ENCODE data around the gene SMAD7. TPM values are rescaled to one million over a fixed set of nuclear protein-coding genes. Genes with fewer than 3 reads are reported as not detected.

SMAD7 gene
- total RNA-seq, 1 donor from 2014 or later = 53.6 TPM

DNA sequence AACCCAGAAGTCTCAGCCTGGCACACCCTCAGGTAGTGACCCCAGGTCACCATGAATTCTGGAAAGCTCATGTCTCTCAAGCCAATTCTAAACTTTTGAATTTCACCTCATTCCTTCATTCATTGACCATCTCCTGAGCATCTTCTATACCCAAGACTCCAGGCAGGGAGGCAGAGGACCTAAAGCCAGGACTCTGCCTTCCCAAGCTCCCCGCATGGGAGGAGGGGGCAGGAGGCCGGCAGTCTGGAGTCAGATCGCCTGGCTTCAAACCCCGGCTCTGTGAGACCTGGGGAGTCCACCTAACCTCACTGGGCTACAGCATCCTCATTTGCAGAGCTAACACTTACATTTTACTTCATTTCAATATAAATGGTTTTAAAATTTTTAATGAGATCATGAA is 59.0 kb downstream of the SMAD7 start:
- TF ChIP-seq, protein P1, sequence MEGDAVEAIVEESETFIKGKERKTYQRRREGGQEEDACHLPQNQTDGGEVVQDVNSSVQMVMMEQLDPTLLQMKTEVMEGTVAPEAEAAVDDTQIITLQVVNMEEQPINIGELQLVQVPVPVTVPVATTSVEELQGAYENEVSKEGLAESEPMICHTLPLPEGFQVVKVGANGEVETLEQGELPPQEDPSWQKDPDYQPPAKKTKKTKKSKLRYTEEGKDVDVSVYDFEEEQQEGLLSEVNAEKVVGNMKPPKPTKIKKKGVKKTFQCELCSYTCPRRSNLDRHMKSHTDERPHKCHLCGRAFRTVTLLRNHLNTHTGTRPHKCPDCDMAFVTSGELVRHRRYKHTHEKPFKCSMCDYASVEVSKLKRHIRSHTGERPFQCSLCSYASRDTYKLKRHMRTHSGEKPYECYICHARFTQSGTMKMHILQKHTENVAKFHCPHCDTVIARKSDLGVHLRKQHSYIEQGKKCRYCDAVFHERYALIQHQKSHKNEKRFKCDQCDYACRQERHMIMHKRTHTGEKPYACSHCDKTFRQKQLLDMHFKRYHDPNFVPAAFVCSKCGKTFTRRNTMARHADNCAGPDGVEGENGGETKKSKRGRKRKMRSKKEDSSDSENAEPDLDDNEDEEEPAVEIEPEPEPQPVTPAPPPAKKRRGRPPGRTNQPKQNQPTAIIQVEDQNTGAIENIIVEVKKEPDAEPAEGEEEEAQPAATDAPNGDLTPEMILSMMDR (IDR thresholded peaks at IDR 0.05) = no peak
- H3K36me3 Mint-ChIP-seq (ENCODE audit: unreplicated experiment) = no peaks in the 10 kb centered on the region
- H3K4me1 Mint-ChIP-seq (ENCODE audit: unreplicated experiment) = peaks cover 23% of the 10 kb centered on the region
- H3K4me3 Mint-ChIP-seq (ENCODE audit: unreplicated experiment) = no peak overlapping the region
- no peak overlapping the region for H3K27ac Mint-ChIP-seq (ENCODE audit: unreplicated experiment)
- no peaks in the 10 kb centered on the region for H3K27me3 Mint-ChIP-seq (ENCODE audit: unreplicated experiment)
- no peaks in the 10 kb centered on the region for H3K9me3 Mint-ChIP-seq (ENCODE audit: unreplicated experiment)
- no peak for DNase-seq (ENCODE audit: extremely low spot score, unreplicated experiment)

DNA sequence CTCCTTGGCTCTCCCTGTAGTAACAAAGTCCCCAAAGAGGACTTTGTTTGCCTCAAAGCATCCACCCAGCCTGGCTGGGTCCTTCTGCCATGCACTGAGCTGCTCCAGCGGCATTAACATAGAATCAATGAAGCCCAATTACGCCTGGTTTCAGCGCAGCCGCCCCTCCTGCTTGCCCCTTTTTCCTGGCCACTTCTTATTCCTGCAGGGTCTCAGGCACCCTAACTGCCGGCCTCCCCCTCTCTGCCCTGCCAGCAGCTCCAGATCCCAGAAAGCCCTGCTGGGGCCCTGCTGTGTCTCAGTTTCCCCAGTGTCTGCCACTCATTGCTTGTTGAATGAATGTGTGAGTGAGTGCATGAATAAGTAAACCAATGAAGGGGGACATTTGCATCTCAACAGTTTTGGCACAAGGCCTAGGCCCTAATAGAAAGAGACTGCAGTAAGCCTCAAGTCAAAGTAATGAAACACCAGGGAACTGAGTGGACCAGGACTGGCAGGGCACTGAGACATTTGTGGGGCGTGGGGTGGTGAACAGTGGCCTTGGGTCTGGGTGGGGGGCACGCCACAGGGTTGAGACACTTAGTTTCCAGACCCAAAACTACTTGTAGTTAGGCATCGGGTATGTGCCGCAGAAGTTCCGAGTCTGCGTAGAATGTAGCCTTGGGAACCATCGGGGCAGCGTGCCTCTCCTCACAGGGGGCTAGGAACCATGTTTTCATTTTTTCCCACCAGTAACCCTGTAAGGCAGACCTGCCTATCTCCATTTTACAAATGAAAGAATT is 60.6 kb downstream of the SMAD7 start:
- H3K27ac Mint-ChIP-seq (ENCODE audit: unreplicated experiment) = peak overlapping the region; percentile 67
- no peaks in the 10 kb centered on the region for H3K36me3 Mint-ChIP-seq (ENCODE audit: unreplicated experiment)
- H3K4me1 Mint-ChIP-seq (ENCODE audit: unreplicated experiment) = peaks cover 27% of the 10 kb centered on the region

DNA sequence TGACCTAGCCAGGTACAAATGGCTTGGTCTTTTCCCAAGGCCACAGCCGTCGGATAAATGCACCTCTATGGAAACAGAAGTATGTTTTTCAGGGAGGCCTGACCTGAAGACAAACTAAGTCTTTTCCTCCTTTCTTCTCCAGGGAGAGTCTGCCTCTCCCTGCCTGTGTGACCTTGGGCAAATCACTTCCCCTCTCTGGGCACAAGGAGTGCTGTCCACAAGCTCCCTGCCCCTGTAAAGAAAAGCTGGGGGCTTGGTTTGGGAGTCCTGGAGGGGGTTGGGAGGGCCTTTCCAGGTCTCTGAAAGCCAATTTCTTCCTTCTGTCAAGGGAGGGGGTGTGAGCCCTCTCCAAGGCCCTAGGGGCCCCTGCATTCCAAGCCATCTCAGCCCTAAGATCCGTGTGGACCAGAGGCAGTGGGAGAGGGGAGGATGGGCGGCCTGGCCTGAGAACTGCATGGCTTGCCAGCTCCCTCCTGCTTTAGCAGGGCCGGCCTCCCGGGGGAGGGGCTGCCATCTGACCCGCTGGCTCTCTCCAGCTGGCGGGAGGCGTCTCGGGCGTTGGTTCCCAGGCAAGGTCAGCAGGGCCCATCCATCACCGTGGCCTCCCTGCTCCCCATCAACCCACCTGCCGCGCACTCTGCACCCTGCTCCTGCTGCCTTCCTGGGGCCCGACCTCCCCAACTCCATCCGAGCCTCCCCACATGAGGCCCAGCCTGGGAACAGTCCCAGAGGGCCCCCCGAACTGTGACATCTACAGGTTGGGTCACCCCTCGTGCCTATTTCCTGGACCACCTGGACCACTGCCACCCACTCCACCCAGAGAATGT is 61.4 kb downstream of the SMAD7 start:
- no peak overlapping the region for H3K27ac Mint-ChIP-seq (ENCODE audit: unreplicated experiment)
- DNase-seq (ENCODE audit: extremely low spot score, unreplicated experiment) = no peak
- peaks cover 30% of the 10 kb centered on the region for H3K4me1 Mint-ChIP-seq (ENCODE audit: unreplicated experiment)
- no peak overlapping the region for H3K4me3 Mint-ChIP-seq (ENCODE audit: unreplicated experiment)
- H3K9me3 Mint-ChIP-seq (ENCODE audit: unreplicated experiment) = no peaks in the 10 kb centered on the region
- H3K36me3 Mint-ChIP-seq (ENCODE audit: unreplicated experiment) = no peaks in the 10 kb centered on the region
- TF ChIP-seq, protein P1 (IDR thresholded peaks at IDR 0.05) = no peak
- H3K27me3 Mint-ChIP-seq (ENCODE audit: unreplicated experiment) = no peaks in the 10 kb centered on the region

More for the DNA sequence above, 60.6 kb downstream of the SMAD7 start:
- TF ChIP-seq, protein P1 (IDR thresholded peaks at IDR 0.05) = no peak
- no peak for DNase-seq (ENCODE audit: extremely low spot score, unreplicated experiment)
- Mint-ChIP-seq H3K4me3 (ENCODE audit: unreplicated experiment) (no peak overlapping the region), H3K27me3 (ENCODE audit: unreplicated experiment) (no peaks in the 10 kb centered on the region), H3K9me3 (ENCODE audit: unreplicated experiment) (no peaks in the 10 kb centered on the region)

DNA sequence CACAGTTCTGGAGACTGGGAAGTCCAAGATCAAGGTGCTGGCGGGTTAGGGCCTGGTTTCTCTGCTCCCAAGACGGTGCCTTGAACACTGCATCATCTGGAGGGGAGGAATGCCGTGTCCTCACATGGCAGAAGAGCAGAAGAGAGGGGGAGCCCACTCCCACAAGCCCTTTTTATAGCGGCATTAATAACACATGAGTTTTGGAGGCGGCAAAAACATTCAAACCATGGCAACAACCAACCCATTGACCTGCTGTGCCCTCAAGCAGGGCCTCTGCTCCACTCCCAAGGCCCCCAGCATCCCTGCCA is 62.0 kb downstream of the SMAD7 start:
- Mint-ChIP-seq H3K4me3 (ENCODE audit: unreplicated experiment) (no peak overlapping the region), H3K9me3 (ENCODE audit: unreplicated experiment) (no peaks in the 10 kb centered on the region), H3K27me3 (ENCODE audit: unreplicated experiment) (no peaks in the 10 kb centered on the region), H3K36me3 (ENCODE audit: unreplicated experiment) (no peaks in the 10 kb centered on the region), H3K4me1 (ENCODE audit: unreplicated experiment) (peaks cover 30% of the 10 kb centered on the region), H3K27ac (ENCODE audit: unreplicated experiment) (no peak overlapping the region)
- TF ChIP-seq, protein P1 (IDR thresholded peaks at IDR 0.05) = no peak
- no peak for DNase-seq (ENCODE audit: extremely low spot score, unreplicated experiment)
